Gastrocnemius medialis (tissue), 4 donors: ENCODE measurements around the gene TMEM187.

Experiments
- POLR2A ChIP-seq, 2 donors: fragments of 450-650 bp; IDR thresholded peaks; one replicate each; pipeline ENCODE4 v1.6.1; 2017; ENCODE audit warnings: antibody characterized with exemption in 2 of 2, mild to moderate bottlenecking in 2 of 2, moderate library complexity in 2 of 2
- TF ChIP-seq, protein P1 (sequence below), 5 experiments: fragments of 450-650 bp in 3 of 5; fragments of 200-600 bp in 2 of 5; sonication (generic) in 2 of 5; IDR thresholded peaks in 4 of 5; conservative IDR thresholded peaks in 1 of 5; 1 replicate in 4 of 5; 2 replicates in 1 of 5; pipeline ENCODE4 v1.5.1; 2016 to 2019; ENCODE audit warnings: antibody characterized with exemption in 5 of 5, mild to moderate bottlenecking in 3 of 5, moderate library complexity in 3 of 5

DNA sequence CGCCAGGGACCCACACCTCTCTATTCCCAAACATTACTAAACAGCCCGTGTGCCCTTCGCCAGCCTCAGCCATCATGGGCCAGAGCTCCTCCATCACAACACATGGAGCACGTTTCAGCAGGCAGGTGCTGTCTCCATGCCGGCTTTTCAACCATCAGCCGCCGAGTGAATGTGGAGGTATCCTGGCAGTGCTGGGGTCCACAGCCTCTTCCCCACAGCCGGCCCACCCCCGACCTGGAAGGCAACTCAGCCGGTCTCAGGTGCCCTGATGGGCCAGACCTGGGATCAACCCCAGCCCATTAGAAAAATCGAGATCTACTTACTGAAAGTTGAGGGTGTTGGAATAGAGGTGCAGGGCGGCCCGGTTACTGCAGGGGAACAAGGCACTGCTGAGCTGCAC is 40.8 kb upstream of the TMEM187 start:
- TF ChIP-seq, protein P1, sequence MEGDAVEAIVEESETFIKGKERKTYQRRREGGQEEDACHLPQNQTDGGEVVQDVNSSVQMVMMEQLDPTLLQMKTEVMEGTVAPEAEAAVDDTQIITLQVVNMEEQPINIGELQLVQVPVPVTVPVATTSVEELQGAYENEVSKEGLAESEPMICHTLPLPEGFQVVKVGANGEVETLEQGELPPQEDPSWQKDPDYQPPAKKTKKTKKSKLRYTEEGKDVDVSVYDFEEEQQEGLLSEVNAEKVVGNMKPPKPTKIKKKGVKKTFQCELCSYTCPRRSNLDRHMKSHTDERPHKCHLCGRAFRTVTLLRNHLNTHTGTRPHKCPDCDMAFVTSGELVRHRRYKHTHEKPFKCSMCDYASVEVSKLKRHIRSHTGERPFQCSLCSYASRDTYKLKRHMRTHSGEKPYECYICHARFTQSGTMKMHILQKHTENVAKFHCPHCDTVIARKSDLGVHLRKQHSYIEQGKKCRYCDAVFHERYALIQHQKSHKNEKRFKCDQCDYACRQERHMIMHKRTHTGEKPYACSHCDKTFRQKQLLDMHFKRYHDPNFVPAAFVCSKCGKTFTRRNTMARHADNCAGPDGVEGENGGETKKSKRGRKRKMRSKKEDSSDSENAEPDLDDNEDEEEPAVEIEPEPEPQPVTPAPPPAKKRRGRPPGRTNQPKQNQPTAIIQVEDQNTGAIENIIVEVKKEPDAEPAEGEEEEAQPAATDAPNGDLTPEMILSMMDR (IDR thresholded peaks at IDR 0.05 in 4 of 5, conservative IDR thresholded peaks at IDR 0.05 in 1 of 5) = no peak
- TF ChIP-seq POLR2A (IDR thresholded peaks at IDR 0.05) = no peak
